Hepatocyte (in vitro differentiated cells): ENCODE measurements around the gene MORN5.

ENCODE experiments used
- CTCF ChIP-seq: fragments of 200-600 bp; sonication (generic); IDR thresholded peaks from 2 replicates; pipeline ENCODE4 v1.5.1; 2016; ENCODE audit warnings: antibody characterized with exemption, mild to moderate bottlenecking; ENCODE audit not compliant: poor library complexity
- EZH2 ChIP-seq: fragments of 200-600 bp; sonication (generic); IDR thresholded peaks from 2 replicates; pipeline ENCODE4 v1.6.1; 2016; ENCODE audit warnings: antibody characterized with exemption, mild to moderate bottlenecking, borderline replicate concordance
- EZH2phosphoT487 ChIP-seq: fragments of 200-600 bp; sonication (generic); IDR thresholded peaks from one replicate; pipeline ENCODE4 v1.6.1; 2018; ENCODE audit warnings: antibody characterized with exemption, mild to moderate bottlenecking, low read depth, moderate library complexity; ENCODE audit not compliant: unreplicated experiment, severe bottlenecking

DNA sequence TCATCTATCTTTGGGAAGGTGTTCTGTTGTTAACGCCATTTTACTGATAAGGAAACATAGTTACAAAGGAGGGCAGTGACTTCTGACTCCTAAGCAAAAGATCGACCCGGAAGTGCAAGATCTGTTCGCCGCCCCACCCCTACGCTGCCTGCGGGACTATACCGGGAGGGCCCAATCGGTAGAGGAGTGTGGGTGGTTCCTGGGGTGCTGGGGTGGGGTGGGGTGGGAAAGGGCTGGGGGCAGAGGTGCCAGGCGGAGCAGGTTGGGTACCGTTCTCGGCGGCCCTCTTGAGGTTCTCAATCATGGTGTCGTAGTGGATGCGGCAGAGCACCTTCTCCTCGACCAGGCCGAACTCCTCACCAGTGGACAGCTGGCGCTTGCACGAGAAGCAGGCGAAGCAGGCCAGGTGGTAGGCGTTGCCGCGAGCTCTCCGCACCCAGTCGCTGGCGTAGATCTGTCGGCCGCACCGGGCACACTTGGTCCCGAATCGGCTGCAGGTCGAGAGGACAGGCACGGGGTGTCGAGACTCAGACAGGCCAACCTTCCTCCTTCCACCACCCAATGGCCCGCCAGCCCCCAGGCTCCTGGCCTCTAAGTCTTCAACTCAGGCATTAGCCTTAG is 57.2 kb downstream of the MORN5 start:
- TF ChIP-seq CTCF (no peak), EZH2 (peak; percentile 36), EZH2phosphoT487 (no peak)
